ENCODE measurements around the gene SMARCD1.
A peak's percentile ranks its signal among the peaks of the same experiment; 100 is the strongest.

The SMARCD1 gene

DNA sequence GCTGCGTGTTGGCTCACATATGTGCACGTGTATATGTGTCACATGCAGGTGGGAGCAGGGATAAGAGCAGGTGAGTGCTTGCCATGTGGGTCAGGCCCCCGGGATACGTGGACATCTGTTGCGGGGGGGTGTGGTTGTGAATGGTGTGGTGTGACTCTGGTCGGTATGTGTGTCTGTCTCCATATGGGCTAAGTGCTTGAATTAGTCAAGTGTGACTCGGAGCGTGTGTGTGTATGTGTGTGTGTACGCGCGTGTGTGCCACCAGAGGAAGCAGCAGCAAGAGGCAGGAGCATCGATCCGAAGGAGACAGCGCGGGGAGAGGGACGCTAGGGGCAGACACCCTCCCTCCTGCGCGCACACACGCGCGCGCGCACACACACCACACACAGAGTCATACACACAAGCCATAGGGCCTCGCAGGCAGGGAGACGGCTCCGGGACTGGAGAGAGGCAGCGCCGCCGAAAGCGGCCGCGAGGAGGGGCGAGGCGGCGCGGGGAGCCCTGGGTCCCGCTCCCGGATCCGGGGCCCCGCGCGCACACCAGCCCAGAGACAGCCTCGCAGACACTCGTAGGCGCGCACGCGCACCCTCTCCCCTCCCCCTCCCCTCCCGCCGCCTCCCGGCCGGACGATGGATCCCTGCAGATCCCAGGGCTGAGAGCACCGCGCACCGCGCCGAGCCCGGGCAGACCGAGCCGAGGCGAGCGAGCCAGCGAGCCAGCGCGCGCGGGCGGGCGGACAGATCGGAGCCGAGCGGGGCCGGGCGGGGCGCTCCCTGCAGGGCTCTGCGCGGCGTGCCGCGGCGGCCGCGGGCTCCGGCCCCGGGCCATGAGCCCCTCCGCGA lies 27.9 kb upstream of the SMARCD1 start, which contains the start of gene ASIC1:
Gene ASIC1 (plus strand): TSS at position 597 of the 842 bp plus-strand sequence. CDS start 1,171 bp downstream, outside the sequence.
- DNase-seq, result peak; percentile 54

DNA sequence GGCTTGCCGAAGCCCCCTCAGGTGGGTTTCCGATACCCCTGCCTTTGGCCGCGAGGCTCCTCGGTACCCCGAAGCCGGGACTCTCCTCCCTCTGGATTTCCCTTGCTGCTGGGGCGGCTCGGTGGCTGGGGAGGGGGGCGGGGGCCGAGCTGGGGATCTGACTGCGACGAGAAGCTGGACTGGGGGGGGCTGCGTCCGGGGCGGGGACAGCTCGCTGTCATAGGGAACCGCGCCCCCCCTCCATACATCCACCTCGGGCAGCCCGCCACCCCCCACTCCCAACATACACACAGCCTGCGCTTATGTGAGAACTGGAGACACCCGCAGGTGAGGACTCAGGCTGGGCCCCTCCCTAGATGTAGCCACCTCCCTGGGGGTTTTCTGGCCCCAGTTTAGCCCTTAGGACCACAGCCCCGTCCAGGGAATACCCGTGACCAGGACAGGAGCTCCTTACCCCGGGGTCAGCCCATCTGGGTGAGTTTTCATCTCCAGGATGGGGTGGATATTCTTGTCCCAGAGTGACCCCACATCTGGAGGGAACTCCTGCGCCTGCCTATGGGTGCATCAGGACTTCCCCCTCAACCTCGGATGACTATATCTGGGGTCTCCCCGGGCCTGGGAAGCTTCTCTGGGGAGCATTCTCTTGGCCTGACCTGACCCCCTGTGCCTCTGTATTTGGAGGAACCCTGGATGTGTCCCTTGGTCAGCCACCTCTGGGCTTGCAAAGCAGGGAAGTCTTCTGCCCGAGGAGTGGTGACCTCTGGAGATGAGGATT lies 27.1 kb upstream of the SMARCD1 start:
- no peak for DNase-seq

DNA sequence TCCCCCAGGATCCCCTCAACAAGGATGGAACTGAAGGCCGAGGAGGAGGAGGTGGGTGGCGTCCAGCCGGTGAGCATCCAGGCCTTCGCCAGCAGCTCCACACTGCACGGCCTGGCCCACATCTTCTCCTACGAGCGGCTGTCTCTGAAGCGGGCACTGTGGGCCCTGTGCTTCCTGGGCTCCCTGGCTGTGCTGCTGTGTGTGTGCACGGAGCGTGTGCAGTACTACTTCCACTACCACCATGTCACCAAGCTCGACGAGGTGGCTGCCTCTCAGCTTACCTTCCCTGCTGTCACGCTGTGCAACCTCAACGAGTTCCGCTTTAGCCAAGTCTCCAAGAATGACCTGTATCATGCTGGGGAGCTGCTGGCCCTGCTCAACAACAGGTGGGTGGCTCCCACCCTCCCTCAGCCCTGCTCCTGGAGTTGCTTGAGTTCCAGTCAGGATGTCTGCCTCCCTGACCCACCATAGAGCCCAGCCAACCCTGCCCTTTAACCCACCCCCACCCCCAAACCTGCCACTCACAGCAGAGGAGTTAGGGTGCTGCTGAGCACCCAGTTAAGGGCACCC lies 26.3 kb upstream of the SMARCD1 start:
- DNase-seq, result no peak

DNA sequence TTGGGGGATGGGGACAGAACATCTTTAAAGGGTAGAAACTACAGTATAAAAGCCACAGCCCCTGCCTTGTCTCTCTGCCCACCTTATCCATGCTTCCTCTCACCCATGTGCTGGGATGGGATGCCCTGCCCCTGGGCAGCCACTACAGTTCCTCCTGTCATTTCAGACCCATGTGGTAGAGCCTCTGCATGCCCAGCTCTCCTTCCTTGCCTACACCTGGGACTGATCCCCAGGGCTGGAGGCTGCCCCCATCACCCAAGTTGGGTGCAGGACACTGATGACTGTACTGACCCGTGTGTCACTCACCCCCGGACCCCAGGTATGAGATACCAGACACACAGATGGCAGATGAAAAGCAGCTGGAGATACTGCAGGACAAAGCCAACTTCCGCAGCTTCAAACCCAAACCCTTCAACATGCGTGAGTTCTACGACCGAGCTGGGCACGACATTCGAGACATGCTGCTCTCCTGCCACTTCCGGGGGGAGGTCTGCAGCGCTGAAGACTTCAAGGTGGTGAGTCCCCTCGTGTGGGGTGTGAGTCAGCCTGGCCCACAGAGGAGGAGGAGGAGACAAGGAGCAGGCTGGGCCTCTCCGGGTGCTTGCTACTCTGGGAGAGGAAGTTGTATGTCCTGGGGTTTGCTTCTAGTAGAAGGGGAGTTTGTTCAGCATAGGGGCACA lies 25.6 kb upstream of the SMARCD1 start:
- peak; percentile 59 for DNase-seq

DNA sequence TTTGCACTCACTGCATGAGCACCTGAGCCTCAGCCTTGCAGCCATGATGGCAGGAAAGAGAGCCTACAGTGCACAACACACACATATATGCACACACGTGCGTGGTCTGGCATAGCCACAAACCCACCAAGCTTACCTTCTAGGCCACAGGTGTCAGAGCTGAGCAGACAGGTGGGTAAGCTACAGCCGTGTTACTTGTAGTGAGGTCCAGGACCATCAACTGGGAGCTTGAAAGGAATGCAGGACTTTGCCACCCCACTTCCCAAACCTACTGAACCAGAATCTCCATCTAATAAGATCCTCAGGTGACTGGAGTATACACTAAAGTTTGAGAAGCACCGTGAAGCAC lies 25.0 kb upstream of the SMARCD1 start:
- DNase-seq, result no peak

DNA sequence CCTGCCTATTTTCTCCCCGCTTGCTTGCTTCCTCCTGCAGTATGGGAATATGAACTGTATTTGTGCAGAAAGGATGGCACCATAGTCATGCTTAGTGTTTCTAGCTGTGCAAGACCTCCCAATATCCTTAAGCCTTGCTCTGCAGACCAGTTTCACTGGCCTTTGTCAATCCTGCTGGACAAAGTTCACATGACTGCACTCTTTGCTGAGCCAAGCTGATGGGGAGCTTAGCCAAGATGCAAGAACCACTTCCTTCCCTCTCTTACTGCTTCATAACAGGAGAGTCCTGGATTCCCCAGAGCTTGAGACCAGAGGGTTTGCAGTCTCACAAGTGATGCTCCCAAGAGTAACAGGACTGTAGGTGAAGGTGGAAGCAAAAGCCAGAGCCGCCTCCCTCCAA lies 24.0 kb upstream of the SMARCD1 start:
- DNase-seq, result no peak

DNA sequence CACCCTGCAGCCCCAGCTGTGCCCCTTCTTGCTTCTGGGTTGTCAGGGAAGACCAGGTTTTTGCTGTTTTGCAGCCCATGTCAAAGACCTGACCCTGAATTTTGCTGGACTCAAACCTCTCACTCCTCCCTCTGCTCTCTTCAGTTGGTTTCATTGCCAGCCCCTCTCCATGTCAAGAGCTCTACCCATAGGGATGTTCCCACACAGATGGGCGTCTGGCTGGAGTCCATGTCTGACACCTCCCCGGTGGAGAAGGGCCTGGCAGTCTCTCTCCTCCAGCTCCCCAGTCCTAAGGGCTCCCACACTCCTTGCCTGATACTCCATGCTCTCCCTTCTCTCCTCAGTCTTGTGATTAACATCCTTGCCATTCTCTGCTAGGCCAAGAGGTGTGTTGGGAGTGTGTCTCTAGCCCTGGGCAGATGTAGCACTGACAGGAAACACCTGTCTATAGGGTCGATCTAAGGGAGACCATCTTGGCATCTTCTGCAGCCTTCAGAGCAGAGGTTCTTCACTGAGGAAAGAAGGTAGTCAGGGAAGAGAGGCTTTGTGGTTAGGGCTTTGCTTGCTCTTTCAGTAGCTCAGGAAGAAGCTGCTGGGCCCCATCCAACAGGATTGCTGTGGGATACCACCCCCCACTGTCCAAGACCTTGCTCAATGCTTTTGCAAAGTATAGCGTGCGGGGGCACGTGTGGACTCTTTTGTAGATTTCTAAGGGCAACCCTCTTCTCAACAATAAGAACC lies 23.0 kb upstream of the SMARCD1 start:
- DNase-seq, result no peak

DNA sequence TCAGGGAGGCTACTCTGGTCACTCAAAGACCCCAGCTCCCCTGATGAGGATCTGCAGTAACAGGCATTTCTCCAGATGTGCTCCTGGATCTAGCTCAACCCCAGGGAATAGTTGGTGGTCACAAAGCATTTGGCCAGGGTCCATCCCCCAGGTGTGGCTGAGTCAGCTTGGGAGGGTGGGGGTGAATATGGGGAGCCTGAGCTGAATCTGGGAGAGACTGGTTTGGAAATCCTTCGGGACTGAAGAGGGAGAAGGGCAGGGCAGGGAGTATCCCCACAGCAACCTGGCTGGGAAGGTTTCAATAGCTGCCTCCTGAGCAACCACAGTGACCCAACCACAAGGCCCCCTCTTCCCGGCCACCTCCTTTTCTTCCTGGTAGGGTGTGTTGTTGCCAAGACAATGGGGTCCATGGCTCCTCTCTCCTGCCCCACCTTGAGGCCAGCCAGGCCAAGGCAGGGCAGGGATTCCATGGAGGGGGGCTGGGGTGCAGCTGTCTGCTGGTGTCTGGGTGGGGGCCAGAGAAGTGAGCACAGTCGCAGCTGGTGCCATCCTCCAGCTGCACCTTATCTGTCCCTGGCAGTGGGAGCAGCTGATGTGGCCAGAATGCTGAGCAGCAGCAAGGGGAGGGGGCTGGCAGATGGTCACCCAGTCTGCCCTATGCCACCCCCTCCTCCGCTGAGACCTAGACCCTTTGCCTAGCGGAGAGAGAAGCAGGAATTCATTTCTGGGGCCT lies 22.2 kb upstream of the SMARCD1 start:
- no peak for DNase-seq

DNA sequence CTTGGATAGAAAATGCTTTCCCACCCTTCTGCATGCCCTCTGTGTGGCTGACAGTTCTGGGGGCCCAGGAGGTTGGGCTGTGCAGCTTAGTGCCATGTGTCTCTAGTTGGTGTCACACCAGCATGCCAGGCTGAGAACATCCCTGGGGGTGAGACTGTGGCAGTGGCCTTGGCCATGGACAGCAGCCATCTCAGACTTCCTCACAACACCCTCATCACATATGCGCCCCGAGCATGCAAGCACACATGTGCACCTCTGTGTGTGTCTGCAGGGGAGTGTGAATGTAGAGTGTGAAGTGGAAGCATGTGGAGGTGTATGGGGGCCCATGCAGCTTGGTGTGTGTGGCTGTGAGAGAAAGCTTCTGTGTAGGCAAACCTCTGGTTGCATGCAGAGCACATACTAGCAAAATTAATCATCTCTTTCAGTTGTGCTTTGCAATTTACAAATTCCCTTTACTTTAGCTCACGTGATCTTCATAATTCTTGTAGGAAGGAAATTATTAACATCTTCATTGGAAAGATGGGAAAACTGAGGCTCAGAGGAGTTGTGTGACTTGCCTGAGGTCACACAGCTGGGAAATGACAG lies 19.3 kb upstream of the SMARCD1 start:
- no peak for DNase-seq

DNA sequence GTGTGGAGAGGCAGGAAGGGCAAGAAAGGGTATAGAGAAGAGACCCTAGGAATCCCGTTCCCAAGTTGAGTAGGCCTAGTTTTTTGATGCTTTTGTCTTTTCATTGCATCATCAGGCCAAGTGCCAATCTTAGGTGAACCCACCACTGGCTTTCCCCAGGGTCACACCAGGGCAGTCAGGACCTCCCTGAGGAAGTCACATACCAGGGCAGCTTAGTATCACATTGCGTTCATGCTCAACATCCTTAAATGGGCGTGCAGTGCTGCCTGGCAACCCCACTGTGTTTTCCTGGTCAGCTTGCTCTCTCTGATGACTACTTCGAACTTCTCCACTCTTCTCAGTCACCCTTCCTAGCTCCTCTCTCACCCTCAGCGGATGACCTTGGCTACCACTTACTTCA lies 18.7 kb upstream of the SMARCD1 start:
- DNase-seq, result no peak

DNA sequence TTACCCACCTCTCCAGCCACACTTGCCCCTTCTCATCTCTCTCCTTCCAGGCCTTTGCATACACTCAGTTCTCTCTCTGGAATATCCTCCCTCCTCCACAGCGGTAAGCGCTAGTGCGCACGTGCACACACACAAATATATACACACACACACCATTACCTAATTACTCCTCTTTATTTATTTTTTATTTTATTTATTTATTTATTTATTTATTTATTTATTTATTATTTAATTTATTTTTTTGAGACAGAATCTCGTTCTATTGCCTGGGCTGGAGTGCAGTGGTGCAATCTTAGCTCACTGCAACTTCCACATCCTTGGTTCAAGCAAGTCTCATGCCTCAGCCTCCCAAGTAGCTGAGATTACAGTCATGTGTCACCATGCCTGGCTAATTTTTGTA lies 16.1 kb upstream of the SMARCD1 start:
- no peak for DNase-seq

DNA sequence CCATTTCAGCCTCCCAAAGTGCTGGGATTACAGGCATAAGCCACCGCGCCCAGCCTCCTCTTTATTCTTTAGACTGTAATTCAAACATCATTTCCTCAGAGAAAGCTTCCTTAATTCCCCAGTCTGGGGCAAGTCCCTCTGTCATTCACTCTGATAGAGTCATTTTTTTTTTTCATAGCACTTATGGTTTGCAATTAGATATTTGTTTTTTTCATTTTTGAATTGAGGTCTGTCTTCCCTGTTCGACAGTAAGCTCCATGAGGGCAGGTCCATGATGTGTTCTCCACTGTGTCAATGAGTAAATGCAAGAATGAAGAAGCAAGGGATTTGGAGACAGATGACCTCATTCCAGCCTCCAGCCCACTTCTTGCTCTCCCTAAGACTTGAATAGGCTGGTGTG lies 15.6 kb upstream of the SMARCD1 start:
- no peak for DNase-seq

DNA sequence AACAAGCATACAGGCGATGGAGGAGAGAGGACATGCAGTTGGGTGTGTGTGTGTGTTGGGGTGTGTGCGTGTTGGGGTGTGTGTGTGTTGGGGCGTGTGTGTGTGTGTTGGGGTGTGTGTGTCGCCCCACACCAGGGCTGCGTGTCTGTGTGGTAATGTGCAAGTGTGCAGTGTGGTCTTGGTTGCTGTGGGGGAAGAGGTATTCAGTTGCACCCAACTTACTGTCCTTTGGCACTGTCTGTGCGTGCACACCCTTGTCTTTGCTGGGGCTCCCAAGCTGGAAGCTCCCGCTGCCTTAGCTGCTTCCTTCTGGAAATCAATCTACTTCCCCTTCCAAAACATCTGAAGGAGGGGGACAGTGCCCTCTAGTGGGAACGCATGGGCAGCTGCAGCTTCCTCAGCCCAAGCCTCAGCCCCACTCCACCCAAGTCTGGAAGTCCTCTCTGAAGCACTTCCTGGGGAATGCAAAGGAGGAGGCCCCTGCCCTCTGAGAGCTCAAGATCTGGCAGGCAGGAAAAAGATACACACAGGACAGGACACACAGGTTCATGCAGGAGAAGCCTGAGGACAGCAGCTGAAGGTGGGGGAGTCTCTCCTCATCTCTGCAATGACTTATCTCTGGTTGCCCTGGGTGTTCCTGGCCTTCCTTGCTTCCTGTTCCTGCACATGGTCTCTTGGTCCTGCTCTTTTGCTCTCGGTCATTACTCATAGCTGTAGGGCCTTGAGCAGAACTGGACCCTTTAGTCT lies 14.7 kb upstream of the SMARCD1 start:
- DNase-seq, result peak; percentile 72

DNA sequence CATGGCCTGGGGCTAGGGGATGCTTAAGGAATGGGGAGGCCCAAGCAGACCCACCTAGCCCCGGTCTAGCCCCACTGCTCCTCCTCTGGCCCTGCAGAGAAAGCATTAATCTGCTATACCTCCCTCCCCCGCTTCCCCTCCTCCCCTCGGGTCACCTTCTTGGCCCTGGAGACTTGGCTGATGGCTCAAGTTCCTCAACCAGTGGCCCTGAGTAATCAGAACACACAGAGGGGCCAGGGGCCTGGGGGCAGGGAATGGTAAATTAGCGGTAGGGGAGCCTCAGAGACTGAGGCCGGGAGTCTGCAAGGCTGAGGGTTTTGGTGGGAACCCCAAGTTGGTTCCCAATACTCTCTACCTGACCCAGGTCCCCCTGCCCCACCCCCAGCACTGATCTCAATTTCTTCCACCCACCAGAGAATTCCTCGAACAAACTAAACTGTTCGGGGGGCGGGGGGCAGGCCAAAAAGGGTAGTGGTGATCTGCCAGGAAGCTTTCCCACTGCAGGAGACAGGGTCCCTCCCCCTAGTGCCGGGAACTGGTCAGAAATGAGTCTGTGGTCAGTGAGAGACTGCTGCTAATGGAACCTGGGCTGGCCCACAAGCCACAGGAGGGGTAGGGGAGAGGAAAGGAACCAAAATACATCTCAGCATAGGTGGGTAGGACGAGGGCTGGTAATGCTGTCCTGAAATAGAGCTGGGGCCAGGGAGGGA lies 12.8 kb upstream of the SMARCD1 start:
- no peak for DNase-seq

DNA sequence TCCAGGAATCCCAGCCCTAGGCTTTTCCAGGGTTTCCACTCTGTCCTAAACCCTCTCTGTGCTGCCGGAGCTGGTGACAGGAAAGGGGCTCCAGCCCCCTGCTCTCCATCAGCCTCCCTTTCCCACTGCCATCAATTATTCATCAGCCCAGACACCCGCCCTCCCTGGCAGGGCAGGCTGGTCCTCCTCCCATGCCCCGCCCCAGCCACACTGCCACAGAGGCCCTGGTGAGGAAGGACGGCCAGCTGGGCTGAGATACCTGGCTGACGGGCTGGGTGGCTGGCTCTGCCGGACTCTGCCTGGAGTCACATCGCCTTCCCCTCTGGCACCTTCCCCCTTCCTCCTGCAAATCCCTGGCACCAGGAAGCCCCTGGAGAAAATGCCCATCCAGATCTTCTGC lies 11.9 kb upstream of the SMARCD1 start:
- no peak for DNase-seq

DNA sequence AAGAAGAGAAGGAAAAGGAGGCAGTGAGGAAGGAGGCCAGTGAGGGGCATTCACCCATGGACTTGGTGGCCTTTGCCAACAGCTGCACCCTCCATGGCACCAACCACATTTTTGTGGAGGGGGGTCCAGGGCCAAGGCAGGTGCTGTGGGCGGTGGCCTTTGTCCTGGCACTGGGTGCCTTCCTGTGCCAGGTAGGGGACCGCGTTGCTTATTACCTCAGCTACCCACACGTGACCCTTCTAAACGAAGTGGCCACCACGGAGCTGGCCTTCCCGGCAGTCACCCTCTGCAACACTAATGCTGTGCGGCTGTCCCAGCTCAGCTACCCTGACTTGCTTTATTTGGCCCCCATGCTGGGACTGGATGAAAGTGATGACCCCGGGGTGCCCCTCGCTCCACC lies 11.4 kb upstream of the SMARCD1 start:
- DNase-seq, result no peak

DNA sequence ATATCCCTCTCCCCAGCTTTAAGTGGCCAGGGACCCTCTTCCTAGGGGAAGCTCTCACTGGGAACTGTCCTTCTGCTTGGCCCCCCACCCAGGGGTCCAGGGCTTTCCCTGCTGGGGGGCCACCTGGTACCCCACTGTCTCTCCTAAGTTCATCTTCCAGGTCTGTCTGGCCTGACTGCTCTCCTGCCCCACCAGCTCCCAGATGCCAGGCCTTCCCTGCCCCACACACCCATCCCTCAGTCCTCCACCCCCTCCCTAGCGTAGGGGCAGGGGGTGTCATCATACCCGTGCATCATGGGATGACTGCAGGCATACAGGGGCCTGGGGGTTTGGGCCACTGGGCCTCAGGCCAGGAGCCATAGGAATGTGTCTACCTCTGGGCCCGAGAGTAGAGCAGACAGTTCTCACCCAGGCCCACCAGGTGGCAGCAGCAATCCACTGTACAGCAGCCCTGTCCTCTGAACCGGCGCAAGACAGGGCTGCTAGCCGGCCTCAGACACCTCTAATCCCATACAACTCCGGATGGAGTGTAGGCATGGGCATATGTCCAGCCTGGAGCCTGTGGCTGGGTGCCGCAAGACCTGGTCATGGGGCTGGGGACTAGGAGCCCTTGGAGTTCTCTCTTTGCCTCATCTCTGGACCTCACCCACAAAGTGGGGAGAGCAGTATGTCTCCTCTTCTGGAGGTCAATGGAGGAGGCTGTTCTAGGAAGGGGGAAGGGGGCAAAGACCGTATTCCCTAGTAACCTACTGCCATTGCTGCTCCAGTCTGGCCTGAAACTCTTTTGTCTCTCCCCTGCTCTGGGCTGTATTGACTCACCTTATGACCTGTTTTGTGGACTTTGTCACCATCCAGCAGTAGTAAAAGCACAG lies 10.0 kb upstream of the SMARCD1 start:
- peak; percentile 85 for DNase-seq

DNA sequence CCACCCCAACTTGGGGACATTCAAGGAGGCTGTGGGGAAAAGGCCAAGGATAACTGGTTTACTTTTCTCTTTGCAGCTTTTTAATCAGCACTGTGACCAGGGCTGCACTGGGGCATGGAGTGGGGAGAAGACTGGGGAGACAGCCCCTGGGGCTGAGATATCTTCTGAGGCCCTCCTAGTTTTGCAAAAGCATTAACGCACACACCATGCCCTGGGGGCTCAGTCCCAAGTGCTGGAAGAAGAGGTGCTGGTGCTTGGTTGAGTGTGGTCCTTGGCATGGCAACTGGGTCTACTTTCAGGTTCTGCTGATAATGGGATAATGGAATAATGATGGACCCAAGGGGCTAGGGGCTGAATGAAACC lies 9.4 kb upstream of the SMARCD1 start:
- DNase-seq, result no peak

DNA sequence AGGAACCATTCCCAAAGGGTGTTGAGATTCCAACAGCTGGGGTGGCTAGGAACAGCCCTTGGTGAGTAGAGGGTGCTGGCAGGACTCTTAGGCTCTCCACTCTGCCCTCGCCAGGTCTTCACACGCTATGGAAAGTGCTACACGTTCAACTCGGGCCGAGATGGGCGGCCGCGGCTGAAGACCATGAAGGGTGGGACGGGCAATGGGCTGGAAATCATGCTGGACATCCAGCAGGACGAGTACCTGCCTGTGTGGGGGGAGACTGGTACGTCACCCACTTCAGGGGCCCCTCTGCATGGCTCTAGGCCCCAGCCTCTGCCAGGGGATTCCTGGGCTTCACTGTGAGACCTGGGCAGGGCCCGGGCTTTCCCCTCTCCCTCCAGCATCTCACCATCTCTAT lies 8.0 kb upstream of the SMARCD1 start:
- no peak for DNase-seq

Measured in activated CD4-positive, CD25-positive, alpha-beta regulatory T cell treated with anti-CD3 and anti-CD28 coated beads, Interleukin-2, amount 50 U/mL, for 72 hours (primary cell).